H1 (cell line): ENCODE results near the gene CCK. TPM values are rescaled to one million over a fixed set of nuclear protein-coding genes. Genes with fewer than 3 reads are reported as not detected.

ENCODE experiments used
- CREB1 ChIP-seq: IDR thresholded peaks from 2 replicates; pipeline ENCODE4 v1.6.1; 2012; ENCODE audit warnings: inconsistent platforms
- EGR1 ChIP-seq: IDR thresholded peaks from 2 replicates; pipeline ENCODE4 v1.6.1; 2011; ENCODE audit warnings: low read depth, low read length, borderline replicate concordance
- HDAC2 ChIP-seq, 2 experiments: fragments of 300-600 bp in 1 of 2; sonication (generic) in 1 of 2; IDR thresholded peaks; 2 replicates each; pipeline ENCODE4 v1.6.1; 2011 to 2012; ENCODE audit warnings: low read depth in 2 of 2, low read length in 2 of 2, mild to moderate bottlenecking in 2 of 2, moderate library complexity in 2 of 2, borderline replicate concordance in 1 of 2, inconsistent platforms in 1 of 2
- MAX ChIP-seq: IDR thresholded peaks from 2 replicates; pipeline ENCODE4 v1.6.1; 2012; ENCODE audit warnings: inconsistent platforms
- RFX5 ChIP-seq: IDR thresholded peaks from 2 replicates; pipeline ENCODE4 v1.6.1; 2011; ENCODE audit warnings: low read depth, low read length, improper control_type of control experiment, borderline replicate concordance
- SIRT6 ChIP-seq: IDR thresholded peaks from one replicate; pipeline ENCODE4 v1.7.1; 2012; ENCODE audit warnings: low read length, inconsistent platforms
- SIX5 ChIP-seq: IDR thresholded peaks from 2 replicates; pipeline ENCODE4 v1.6.1; 2011; ENCODE audit warnings: mild to moderate bottlenecking, low read depth, low read length
- SP4 ChIP-seq: IDR thresholded peaks from 2 replicates; pipeline ENCODE4 v1.6.1; 2012; ENCODE audit warnings: low read length, inconsistent platforms
- polyA plus RNA-seq, 7 experiments: library from polyadenylated mRNA; depleted of rRNA in 3 of 7; stranded (reverse) in 5 of 7; unstranded in 2 of 7; fragments of >200 nt in 5 of 7; fragments of 200-250 nt in 2 of 7; gene quantifications; 1 replicate in 5 of 7; 2 replicates in 1 of 7; 4 replicates in 1 of 7; pipeline versions ENCODE4 v1.2.1 to v1.2.3, GENCODE V29; 2011 to 2013; ENCODE audit warnings: missing spikeins in 2 of 7, mixed read lengths in 2 of 7
- total RNA-seq: library from RNA; stranded (reverse); fragmentation: NEBNext Ultra II Directional; extraction: Animal tissue kit (Norgen Biotek cat#: 25700); gene quantifications from 2 replicates; pipeline ENCODE4 v1.2.1, GENCODE V29; 2021
- TF ChIP-seq, protein P1 (sequence below), 3 experiments: IDR thresholded peaks; 1 replicate in 2 of 3; 2 replicates in 1 of 3; pipeline versions ENCODE4 v1.5.1 to v1.6.1; 2011; ENCODE audit warnings: low read length in 3 of 3, mild to moderate bottlenecking in 3 of 3, inconsistent platforms in 2 of 3, low read depth in 1 of 3, moderate library complexity in 1 of 3; ENCODE audit not compliant: insufficient read depth in 1 of 3; ENCODE audit errors: control extremely low read depth in 1 of 3
- TF ChIP-seq, protein P2 (sequence below): IDR thresholded peaks from 2 replicates; pipeline ENCODE4 v1.6.1; 2012; ENCODE audit warnings: inconsistent platforms

Gene CCK
- total and polyA plus RNA-seq, 2 of the 8 experiments (the other 6 are each of a cell fraction or from before 2014, with no cell fraction given) = 0.99 to 2.8 TPM

DNA sequence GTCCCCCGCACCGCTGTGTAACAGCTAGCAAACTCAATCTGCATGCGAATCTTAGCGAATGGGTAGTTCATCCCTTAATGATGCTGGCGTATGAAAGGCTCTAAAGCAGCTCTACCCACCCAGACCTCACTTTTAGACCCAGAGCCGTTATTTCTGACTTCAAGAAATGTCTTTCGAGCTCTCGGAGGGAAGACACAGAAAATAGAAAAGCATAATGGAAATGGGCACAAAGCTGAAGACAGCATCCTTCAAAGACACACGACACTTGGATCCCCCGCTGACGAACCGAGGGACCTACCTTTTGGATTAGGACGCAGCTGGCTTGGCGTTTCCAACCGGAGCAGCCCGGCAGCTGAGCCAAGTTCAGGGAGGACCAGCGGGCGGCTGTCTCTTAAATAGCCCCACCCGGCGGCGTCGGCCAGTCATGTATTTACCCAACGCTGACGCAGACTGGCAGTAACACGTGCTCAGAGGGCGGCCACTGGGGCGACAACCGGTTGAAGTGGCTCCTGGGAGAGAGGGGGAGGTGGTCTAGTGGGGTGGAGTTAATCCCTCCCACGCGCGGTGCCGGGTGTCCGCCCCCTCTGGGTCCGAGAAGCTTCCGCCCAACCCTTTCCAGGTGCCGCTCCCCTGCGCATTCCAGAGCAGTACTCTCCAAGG lies 1.5 kb downstream of the CCK start (continued):
- TF ChIP-seq MAX = peak; percentile 94
- TF ChIP-seq, protein P1, sequence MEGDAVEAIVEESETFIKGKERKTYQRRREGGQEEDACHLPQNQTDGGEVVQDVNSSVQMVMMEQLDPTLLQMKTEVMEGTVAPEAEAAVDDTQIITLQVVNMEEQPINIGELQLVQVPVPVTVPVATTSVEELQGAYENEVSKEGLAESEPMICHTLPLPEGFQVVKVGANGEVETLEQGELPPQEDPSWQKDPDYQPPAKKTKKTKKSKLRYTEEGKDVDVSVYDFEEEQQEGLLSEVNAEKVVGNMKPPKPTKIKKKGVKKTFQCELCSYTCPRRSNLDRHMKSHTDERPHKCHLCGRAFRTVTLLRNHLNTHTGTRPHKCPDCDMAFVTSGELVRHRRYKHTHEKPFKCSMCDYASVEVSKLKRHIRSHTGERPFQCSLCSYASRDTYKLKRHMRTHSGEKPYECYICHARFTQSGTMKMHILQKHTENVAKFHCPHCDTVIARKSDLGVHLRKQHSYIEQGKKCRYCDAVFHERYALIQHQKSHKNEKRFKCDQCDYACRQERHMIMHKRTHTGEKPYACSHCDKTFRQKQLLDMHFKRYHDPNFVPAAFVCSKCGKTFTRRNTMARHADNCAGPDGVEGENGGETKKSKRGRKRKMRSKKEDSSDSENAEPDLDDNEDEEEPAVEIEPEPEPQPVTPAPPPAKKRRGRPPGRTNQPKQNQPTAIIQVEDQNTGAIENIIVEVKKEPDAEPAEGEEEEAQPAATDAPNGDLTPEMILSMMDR (IDR thresholded peaks at IDR 0.05; ENCODE audit: control extremely low read depth in 1 of 3, insufficient read depth in 1 of 3, low read depth in 1 of 3, low read length in 3 of 3) = no peak
- TF ChIP-seq CREB1 = no peak
- TF ChIP-seq SIRT6 = no peak
- TF ChIP-seq, protein P2, sequence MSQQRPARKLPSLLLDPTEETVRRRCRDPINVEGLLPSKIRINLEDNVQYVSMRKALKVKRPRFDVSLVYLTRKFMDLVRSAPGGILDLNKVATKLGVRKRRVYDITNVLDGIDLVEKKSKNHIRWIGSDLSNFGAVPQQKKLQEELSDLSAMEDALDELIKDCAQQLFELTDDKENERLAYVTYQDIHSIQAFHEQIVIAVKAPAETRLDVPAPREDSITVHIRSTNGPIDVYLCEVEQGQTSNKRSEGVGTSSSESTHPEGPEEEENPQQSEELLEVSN = peak; percentile 95
- TF ChIP-seq SIX5 = no peak
- TF ChIP-seq EGR1 = peak; percentile 37; the same call in 1 of the 2 replicates
- no peak for TF ChIP-seq RFX5
- TF ChIP-seq SP4 = no peak
- 0 out of 4 replicates have a peak, but pooled peaks of 1 of the 2 experiments have one; percentile 75 for TF ChIP-seq HDAC2 (IDR thresholded peaks at IDR 0.05; ENCODE audit: borderline replicate concordance in 1 of 2, low read depth in 2 of 2, low read length in 2 of 2)
